Islet of Langerhans (tissue), 1 donor: Measurements from ENCODE around the gene HOXC12.

Experiments
- FAIRE-seq: peaks from one replicate; lab custom pipeline; 2011; peaks lifted over from hg19 to GRCh38; lab: Jason Lieb, UNC

Gene HOXC12

DNA sequence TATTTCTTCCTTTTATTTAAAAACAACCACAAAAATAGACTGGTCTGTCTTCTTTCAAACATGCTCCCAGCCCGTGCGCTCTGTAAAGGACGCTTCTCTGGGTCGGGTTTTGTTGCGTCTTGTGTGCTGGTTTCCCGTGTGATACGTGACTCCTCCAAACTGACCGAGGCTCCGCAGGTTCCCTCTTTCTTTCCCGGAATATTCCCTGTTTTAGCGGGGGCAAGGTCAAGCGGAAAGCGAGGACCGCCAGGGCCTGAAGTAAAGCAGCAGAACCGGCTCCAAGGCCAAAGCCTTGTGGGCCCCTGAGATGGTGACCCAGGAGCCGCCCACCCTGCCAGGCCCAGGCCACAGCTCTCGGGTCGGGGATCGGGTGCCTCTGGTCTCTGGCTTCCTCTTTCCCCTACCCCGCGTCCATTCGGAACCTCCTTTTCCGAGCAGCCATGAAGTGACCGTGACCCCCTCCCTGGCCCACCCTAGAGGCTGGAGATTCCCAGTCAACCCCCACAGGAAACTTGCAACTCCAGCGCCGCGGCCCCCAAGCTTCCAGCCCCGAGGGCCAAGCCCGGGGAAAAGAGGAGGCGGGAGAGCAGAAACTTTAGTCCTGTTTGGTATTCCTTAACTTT, 29.4 kb downstream of the HOXC12 start:
- no peak for FAIRE-seq

DNA sequence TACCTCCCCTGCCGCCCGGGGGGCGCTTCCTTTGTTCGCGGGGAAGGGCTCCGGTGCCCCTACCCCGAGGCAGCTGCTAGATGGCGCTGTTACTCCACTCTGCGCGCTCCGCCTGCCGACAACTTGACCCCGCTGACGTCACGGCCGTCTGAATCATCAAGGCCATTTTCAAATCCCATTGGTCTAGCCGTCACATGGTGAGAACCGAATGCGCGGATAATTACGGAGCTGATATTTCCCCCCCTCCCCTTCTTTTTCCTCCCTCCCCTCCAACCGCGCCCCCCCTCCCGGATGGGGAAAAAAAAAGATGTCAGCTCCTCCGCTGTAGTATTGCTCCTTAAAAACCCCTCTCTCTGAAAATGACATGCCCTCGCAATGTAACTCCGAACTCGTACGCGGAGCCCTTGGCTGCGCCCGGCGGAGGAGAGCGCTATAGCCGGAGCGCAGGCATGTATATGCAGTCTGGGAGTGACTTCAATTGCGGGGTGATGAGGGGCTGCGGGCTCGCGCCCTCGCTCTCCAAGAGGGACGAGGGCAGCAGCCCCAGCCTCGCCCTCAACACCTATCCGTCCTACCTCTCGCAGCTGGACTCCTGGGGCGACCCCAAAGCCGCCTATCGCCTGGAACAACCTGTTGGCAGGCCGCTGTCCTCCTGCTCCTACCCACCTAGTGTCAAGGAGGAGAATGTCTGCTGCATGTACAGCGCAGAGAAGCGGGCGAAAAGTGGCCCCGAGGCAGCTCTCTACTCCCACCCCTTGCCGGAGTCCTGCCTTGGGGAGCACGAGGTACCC, 30.4 kb downstream of the HOXC12 start, which contains the start of gene HOXC10:
HOXC10 (plus strand) TSS at position 246 of the 791 bp plus-strand sequence; CDS start at position 360, 114 bp downstream.
- FAIRE-seq = no peak

DNA sequence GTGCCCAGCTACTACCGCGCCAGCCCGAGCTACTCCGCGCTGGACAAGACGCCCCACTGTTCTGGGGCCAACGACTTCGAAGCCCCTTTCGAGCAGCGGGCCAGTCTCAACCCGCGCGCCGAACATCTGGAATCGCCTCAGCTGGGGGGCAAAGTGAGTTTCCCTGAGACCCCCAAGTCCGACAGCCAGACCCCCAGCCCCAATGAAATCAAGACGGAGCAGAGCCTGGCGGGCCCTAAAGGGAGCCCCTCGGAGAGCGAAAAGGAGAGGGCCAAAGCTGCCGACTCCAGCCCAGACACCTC, 30.9 kb downstream of the HOXC12 start:
- FAIRE-seq = no peak

DNA sequence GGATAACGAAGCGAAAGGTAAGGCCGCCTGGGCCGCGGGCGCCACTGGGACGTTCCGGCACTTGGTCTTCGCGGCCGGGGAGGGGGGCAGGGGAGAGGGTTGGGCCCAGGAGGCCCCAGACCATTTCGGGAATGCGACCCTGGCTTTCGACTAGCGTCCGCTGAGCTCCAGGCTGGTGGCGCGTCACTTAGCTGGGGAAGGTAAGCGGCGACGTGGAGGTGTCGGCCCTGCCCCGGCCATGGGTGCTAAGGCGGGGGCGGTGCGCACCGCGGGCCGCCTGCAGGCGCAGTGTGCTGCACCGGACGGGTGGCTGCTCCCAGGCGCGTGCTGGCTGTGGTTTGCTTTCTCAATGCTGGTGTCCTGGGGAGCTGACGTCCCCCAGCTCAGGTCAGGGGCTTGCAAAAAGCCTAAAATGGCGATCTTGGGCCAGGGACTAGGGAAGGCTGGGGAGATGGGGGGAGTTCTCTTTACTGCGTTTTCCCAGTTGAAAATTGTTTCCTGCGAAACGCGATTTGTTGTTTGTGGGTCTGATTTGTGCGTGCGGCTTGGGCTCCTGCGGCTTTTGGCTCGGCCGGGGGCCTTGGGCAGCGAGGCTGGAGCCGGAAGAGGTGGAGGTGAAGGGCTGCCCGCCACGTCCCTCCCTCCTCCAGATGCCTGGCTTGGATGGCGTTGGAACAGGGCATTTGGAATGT, 31.4 kb downstream of the HOXC12 start:
- FAIRE-seq = no peak

DNA sequence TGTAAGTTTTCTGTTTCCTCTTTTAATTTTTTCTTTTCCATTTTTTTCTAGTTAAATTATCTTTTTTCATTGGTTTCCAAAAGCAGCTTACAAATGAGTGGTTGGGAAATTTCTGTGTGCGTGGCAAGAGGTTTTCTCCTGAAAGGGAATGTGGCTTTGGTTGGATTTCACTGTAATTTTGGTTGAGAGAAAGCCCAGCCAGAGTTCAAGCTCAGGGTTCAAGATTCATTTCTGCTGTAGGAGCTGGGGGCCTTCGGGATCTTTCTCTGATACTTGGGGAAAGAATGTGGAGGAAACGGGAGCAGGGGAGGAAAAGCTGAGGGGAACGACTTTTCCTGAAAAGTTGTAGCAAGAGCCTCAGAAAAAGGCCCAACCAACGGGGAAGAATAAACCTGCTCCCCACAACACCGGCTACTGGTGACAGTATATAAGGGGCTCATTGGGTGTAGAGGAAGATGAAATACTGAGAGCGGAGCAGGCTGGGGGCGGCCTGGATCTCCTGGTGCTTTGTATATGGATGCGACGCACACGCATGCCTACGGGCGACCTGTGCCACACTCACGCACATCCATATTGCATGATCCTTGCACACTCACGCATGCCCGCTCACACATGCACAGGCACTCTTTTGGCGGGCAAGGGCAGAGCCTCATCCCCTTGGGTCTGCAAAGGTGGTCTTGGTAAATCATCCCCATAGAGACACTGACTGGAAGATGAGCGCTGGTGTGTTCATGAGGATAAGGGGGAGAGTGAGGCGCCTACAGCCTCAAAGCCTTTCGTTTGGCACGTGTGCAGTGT, 32.2 kb downstream of the HOXC12 start:
- no peak for FAIRE-seq

DNA sequence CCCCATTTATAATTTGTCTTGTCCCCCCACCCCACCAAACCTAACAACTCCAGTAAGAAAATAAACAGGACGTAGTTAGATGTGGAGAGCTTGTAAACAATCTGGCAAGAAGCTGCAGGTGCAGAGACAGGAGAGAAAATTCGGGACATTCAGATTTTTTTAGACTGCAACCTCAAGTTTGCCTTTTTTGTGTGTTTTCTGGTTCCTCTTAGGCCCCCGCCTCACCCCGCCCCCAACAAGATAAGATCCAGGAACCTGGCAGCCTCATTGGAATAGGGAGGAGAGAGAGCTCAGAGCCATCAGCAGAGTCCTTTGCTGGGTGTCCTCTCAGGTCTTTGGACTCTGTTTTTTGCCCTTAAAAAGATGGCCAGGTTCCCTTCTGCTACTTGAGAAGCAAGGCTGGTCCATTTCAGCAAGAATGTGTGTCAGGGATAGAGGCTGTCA, 33.1 kb downstream of the HOXC12 start:
- no peak for FAIRE-seq

DNA sequence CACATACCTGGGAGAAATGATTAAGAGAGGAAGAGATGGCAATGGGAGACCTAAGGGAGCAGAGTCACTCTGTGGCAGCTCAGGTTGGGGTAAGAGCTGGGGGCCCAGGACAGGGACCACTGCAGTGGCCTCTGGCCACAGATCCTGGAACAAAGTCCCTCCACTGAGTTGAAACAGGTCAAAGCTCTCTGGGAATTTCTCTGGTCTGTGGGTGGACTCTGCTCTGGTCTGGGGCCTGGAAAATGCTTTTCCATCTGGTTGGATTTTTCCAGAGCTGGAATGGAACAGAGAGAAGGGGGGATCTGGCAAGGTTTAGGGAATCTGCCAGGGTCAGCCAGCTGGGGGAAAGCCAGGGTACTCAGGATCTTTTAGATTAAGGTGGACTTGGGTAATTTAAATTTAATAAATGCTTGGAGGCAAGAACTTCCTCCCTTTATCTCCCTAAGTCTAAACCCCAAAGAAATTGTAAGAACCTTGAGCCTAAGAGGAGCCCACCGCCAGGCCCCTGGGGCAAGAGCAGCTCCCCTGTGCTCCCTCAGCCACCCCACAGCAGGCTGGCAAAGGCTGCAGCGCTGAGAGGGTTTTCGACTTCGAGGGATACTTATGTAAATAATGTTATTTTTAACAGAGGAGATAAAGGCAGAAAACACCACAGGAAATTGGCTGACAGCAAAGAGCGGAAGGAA, 34.0 kb downstream of the HOXC12 start:
- no peak for FAIRE-seq

DNA sequence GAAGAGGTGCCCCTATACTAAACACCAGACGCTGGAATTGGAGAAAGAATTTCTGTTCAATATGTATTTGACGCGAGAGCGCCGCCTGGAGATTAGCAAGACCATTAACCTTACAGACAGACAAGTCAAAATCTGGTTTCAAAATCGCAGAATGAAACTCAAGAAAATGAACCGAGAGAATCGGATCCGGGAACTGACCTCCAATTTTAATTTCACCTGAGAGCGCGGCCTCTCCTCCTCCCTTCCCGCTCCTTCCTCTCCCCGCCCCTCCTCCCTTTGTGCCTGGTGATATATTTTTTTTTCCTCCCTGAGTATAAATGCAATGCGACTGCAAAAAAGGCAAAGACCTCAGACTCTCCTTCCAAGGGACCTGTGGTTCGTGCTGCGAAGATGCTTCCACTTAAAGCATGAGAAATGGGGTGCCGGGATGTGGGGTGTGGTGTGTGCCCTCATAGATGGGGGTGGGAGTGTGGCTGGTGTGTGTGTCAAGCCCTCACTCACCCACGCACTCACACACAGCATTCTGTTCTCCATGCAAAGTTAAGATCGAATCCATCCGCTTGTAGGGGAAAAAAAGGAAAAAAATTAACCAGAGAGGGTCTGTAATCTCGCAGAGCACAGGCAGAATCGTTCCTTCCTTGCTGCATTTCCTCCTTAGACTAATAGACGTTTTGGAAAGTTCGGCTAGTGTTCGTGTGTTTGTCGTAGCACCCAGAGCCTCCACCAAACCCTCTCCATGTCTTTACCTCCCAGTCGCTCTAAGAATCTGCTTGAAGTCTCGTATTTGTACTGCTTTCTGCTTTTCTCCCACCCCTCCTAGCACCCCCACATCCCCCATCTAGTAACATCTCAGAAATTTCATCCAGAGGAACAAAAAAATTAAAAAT, 34.8 kb downstream of the HOXC12 start:
- no peak for FAIRE-seq

DNA sequence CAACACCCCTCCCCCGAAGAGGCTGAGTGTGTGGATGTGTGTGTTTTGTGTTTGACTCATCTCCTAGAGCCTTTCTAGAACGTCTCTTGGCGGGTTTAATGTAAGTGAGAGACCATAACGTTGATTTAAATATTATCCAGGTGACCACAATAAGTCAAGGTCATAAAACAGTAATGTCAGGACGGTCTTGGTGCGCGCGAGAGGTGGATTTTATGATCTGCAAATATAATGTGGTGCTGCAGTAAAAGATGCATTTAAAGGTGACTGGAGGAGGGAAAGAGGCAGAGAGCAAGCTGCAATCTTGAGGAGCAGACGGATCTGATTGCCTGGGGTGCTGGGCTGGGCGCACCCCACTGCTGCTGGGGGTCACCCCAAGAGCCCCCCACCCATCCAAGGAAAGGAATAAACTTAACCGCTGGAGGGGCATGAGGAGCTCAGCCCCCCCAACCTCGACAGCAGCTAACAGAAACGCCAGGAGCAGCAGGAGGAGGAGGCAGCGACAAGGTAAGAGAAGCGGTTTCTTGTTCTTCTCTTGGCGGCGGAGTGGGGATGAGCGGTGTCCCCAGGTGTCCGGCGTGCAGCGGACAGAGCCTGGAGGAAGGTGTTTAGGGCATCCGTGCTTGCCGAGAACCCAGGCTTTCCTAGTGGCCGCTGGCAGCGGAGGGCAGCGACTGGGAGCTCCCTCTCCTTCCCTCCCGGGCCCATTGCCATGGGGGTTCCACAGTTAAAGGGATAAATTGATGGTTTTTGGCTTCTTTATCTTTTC, 35.8 kb downstream of the HOXC12 start:
- FAIRE-seq = no peak

DNA sequence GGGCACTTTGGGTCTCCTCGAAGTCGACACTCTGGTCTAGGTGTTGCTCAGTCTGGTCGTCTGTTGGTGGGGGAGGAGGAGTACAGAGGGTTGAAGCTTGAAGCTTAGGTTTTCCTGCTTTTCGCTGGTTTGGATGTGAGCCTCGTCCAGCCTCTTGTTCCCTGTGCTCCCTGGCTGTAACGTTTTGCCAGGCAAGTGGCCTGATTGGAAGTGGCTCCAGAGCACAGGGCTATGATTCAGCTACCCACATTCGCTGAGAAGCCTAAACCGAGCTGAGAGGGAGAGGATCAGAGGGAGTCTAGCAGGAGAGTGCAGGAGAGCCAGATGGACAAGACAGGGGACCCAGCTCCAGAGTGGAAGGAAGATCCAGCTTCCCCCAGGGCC, 36.4 kb downstream of the HOXC12 start:
- no peak for FAIRE-seq

DNA sequence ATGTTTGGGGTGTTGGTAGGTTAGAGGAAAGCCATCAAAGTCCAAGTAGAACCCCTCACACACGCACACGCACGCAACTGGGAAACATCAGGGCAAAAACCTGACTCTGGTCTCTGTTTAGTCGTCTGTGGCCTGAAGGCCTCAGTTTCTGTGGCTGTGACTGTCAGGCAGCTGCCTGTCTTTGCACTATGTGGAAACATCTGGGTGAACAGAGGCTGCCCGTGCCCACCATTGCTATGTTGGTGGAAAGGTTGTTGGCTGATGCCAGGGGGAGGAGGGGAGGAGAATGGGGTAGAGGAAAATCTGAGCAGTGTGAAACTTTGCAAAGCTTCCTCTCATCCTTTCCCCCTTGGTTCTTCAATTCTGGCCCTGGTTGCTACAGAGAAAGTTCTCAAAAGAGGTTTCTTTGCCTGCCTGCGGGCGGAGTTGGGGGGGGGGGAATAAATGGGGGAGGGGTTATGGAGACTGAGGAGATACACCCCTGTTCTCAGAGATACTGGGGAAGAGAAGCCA, 37.7 kb downstream of the HOXC12 start:
- no peak for FAIRE-seq

DNA sequence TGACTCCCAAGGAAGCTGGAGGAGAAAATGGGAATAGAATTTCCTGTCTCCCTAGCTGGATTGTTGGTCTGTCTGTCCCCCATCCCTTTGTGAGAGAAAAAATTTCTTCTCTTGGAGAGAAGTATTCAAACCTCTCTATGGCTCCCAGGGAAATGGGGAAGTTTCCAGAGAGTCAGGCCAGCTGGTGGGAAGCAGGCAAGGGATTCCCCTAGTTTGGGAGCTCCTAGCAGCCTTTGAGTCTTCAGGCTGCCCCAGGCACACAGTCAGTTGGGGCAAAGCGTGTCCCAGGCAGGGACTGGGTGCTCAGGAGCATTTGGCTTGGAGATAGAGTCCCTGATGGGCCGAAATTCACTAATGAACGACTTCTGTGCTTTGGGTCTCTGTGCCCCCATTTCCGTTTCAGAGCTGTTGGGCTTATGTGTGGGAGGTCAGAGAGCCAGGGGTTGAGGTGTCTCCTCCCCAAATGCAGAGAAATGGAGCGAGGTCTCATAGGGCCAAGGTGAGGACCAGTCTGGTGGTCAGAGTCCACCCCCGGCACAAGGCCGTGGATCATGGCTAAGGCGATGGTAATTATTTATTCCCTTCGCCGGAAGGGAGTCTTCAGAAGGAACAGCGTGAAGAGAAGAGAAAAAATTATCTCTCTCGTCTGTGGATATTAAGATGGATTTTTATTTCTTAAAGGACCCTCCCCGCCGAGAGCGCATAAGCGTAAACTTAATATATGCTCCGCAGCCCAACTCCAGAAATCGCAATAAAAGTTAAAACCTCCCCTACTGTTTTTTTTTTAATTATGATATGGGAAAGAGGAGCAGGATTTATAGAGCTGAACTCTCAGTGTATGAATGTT, 38.7 kb downstream of the HOXC12 start:
- FAIRE-seq = no peak

DNA sequence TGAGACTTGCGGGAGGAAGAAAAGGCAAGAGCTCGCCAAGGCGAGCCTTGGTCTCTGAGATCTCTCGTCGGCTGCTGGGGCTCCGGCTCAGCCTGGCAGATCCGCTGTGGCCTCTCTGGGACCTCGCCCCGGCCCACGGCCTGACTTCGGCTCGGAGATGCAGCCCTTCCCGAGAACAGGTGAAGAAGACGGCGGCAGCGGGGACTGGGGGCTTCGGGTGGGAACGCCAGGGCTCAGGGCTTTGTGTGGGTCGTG, 39.2 kb downstream of the HOXC12 start:
- no peak for FAIRE-seq

DNA sequence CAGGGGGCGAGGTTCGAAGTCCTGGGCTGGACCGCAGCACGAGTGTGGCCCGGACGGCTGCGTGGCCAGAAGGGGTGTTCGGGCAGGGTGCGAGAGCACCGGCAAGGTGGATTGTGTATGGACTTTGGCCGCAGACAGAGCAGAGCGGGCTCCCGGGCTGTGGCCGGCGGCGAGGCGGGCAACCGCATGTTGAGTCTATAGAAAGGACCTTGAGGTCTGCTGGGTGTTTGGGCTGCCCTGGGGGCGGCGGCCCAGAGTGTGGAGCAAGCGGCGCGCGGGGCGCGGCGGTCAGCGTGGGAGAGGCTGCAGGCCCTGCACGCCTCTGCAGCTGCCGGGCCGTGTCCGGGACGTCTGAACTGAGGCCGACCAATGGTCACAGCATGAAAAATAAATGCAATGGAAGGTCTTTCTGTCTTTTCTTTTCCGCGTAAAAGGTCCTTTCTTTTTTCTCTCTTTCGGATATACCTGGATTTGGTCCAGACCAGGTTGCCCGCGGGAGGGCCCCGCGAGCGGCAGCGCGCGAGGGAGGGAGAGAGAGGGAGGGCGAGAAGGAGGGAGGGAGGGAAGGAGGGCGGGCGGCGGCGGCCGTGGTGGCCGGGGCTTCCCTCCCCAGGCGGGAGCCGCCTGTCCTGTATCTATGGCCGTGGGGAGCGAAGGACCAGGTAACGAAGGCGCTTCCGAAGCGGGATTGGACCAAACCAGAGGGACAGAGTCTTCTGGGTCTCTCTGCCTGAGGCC, 39.7 kb downstream of the HOXC12 start:
- FAIRE-seq = no peak

DNA sequence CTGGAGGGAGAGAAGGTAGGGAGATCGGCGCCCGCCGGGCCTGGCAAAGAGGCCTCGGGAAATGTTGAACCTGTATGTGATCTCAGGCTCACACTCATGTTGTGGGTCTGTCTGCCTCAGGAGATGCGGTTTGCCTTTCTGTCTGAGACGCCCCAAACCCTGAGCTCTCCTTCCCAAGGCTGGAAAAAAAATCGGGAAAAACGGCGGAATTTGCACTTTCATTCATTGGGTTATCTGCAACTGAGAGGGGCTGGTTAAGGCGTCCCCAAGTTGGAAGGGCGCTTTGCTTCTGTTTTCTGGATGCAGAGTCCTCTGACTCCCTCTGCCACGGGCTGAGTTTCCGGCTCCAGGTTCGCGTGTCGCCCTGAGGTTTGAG, 40.3 kb downstream of the HOXC12 start:
- FAIRE-seq = no peak

DNA sequence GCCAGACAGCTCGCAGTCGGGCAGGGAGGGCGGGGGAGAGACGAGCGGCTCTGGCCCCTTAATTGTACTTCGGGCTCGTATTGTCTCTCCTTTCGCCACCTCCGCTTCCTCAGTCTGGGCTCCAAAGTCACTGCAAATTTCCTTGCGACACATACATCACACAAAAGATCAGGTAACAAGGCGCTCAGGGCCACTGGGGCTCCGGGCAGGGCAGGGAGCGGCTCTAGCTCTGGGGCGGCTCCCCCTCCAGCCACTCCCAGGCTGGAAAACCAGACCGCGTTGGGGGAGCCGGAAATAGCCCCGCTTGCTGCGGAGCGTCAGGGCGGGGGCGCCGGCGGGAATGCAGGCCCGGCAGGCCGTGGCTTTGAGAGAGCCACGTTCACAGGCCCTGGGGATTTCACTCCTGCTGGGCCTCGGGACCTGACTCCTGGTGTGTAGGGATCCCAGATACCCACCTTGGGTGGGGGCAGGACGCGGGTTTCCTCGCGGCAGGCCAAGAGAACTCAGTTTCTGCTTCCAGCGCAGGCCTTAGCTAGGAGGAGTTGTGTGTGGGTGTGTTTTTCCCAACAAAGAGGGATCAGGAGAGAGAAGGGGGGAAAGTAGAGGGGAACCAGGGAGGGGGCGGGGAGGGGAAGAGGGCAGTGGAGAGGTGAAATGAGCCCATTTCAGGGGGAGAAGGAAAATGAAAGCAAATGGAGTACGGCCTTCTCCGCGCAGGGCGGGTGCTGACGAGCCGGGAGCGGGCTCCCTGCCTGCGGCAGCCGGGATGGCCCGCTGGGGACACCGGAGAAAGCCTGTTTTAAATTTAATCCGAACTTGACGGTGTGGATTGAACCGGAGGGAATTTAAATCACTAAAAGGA, 40.9 kb downstream of the HOXC12 start:
- no peak for FAIRE-seq
